Measurements from ENCODE around the gene ZNF181. TPM values are rescaled to one million over a fixed set of nuclear protein-coding genes. Genes with fewer than 3 reads are reported as not detected.

ZNF181 gene
- total and polyA plus RNA-seq, 7 donors, result 7.8 to 47.2 (median 18.1) TPM

- peaks cover 96% of the 10 kb centered on the region for H3K9me3 ChIP-seq
- DNase-seq, result no peak
- ATAC-seq, result no peak
- no peaks in the 10 kb centered on the region for H3K27me3 ChIP-seq (ENCODE audit: insufficient read depth in 3 of 3, low read length in 2 of 3)
- peaks cover 13 to 50% of the 10 kb centered on the region in 2 donors for H3K36me3 ChIP-seq (ENCODE audit: insufficient read depth in 1 of 2, low read depth in 1 of 2)
- WGBS, 3 donors, result 97 to 98% (median 98%) methylated on average over 11 of the region's 11 CpGs
- H3K4me3 ChIP-seq, result no peak overlapping the region
- intact Hi-C loops (cut with DNase I), result no loop called here
- no peak for TF ChIP-seq CTCF (IDR thresholded peaks at IDR 0.05)
- no peaks in the 10 kb centered on the region for H3K4me1 ChIP-seq
- no peak overlapping the region for H3K27ac ChIP-seq
These were observed 25.3 kb downstream of the ZNF181 start for GRCh38 chr19:34759218-34759917.

- ATAC-seq (no peak), DNase-seq (no peak)
- 97 to 100% (median 98%) methylated on average over 2 of the region's 2 CpGs for WGBS, 3 donors
- H3K4me3 ChIP-seq, result no peak overlapping the region
- H3K36me3 ChIP-seq (ENCODE audit: insufficient read depth in 1 of 2, low read depth in 1 of 2), result peaks cover 21 to 80% of the 10 kb centered on the region in 2 donors
- no peak overlapping the region for H3K27ac ChIP-seq
- H3K27me3 ChIP-seq (ENCODE audit: insufficient read depth in 3 of 3, low read length in 2 of 3), result no peaks in the 10 kb centered on the region
- intact Hi-C loops (cut with DNase I), result no loop called here
- no peaks in the 10 kb centered on the region for H3K4me1 ChIP-seq
- no peak for TF ChIP-seq CTCF (IDR thresholded peaks at IDR 0.05)
- H3K9me3 ChIP-seq, result peaks cover 31% of the 10 kb centered on the region
These were observed 32.3 kb downstream of the ZNF181 start for GRCh38 chr19:34766386-34766785.

- WGBS, 3 donors, result 91 to 95% (median 92%) methylated on average over 3 of the region's 3 CpGs
- no peak for ATAC-seq
- no peak for DNase-seq
- intact Hi-C loops (cut with DNase I), result no loop called here
- Histone ChIP-seq H3K36me3 (ENCODE audit: insufficient read depth in 1 of 2, low read depth in 1 of 2) (peaks cover 21 to 72% of the 10 kb centered on the region in 2 donors), H3K27me3 (ENCODE audit: insufficient read depth in 3 of 3, low read length in 2 of 3) (no peaks in the 10 kb centered on the region), H3K4me1 (peaks cover 7% of the 10 kb centered on the region), H3K9me3 (peaks cover 15% of the 10 kb centered on the region), H3K4me3 (no peak overlapping the region), H3K27ac (no peak overlapping the region)
- TF ChIP-seq CTCF (IDR thresholded peaks at IDR 0.05), result no peak
These were observed 33.9 kb downstream of the ZNF181 start for GRCh38 chr19:34767951-34768350.

GRCh38 chr19:34772697-34773554 lies 38.9 kb downstream of the ZNF181 start, which contains the start of gene ZNF599:
ZNF599 (minus strand) TSS chr19:34773215; CDS start chr19:34772841, 374 bp downstream.
- Histone ChIP-seq H3K27me3 (ENCODE audit: insufficient read depth in 3 of 3, low read length in 2 of 3) (peaks cover 0 to 2% (median 0%) of the 10 kb centered on the region in 3 donors), H3K4me1 (peaks cover 7% of the 10 kb centered on the region), H3K9me3 (peaks cover 2% of the 10 kb centered on the region), H3K4me3 (peak within 1 kb of the TSS; percentile 83), H3K36me3 (ENCODE audit: insufficient read depth in 1 of 2, low read depth in 1 of 2) (peaks cover 0 to 22% of the 10 kb centered on the region in 2 donors), H3K27ac (peak within 1 kb of the TSS; percentile 74)
- WGBS, 3 donors, result 2 to 3% (median 3%) methylated on average over 68 to 69 of the region's 69 CpGs
- peak; percentile 92 to 96 for DNase-seq
- ATAC-seq, result peak; percentile 99 to 100 (median 100)
- intact Hi-C loops (cut with DNase I), result loop anchor here in 1 of 2 donors (5.0 kb wide), 1 partner anchor 41 kb away; the partner anchor contains the start of gene ZNF181
- no peak for TF ChIP-seq CTCF (IDR thresholded peaks at IDR 0.05)
